H1 (cell line): ENCODE results near the gene ZDHHC23. TPM values are rescaled to one million over a fixed set of nuclear protein-coding genes. Genes with fewer than 3 reads are reported as not detected.
A peak's percentile ranks its signal among the peaks of the same experiment; 100 is the strongest.

ENCODE experiments used
- CHD7 ChIP-seq: fragments of 300-600 bp; sonication (generic); IDR thresholded peaks from 2 replicates; pipeline ENCODE4 v1.7.1; 2012; ENCODE audit warnings: low read length, moderate library complexity, mild to moderate bottlenecking, inconsistent platforms; ENCODE audit not compliant: insufficient replicate concordance
- JUN ChIP-seq: IDR thresholded peaks from 2 replicates; pipeline ENCODE4 v1.6.1; 2011; ENCODE audit warnings: low read depth, mild to moderate bottlenecking, improper control_type of control experiment, low read length
- JUND ChIP-seq: IDR thresholded peaks from 2 replicates; pipeline ENCODE4 v1.6.1; 2011; ENCODE audit warnings: mild to moderate bottlenecking, improper control_type of control experiment, low read length
- KDM1A ChIP-seq: fragments of 200-600, 300-600 bp; sonication (generic); IDR thresholded peaks from 2 replicates; pipeline ENCODE4 v1.7.1; 2016; ENCODE audit warnings: mild to moderate bottlenecking, low read length, borderline replicate concordance
- YY1 ChIP-seq: IDR thresholded peaks from 2 replicates; pipeline ENCODE4 v1.6.1; 2011; ENCODE audit warnings: low read depth, mild to moderate bottlenecking, low read length
- polyA plus RNA-seq, 7 experiments: library from polyadenylated mRNA; depleted of rRNA in 3 of 7; stranded (reverse) in 5 of 7; unstranded in 2 of 7; fragments of >200 nt in 5 of 7; fragments of 200-250 nt in 2 of 7; gene quantifications; 1 replicate in 5 of 7; 2 replicates in 1 of 7; 4 replicates in 1 of 7; pipeline versions ENCODE4 v1.2.1 to v1.2.3, GENCODE V29; 2011 to 2013; ENCODE audit warnings: missing spikeins in 2 of 7, mixed read lengths in 2 of 7
- total RNA-seq: library from RNA; stranded (reverse); fragmentation: NEBNext Ultra II Directional; extraction: Animal tissue kit (Norgen Biotek cat#: 25700); gene quantifications from 2 replicates; pipeline ENCODE4 v1.2.1, GENCODE V29; 2021

The ZDHHC23 gene
- total and polyA plus RNA-seq, 2 of the 8 experiments (the other 6 are each of a cell fraction or from before 2014, with no cell fraction given): 6.2 to 15.7 TPM

GRCh38 chr3:113912552-113913236 lies 35.1 kb upstream of the ZDHHC23 start (continued):
- TF ChIP-seq CHD7 (no peak), JUND (peak; percentile 86), KDM1A (no peak), JUN (0 out of 2 replicates have a peak, but pooled peaks have one; percentile 15), YY1 (peak; percentile 12; the same call in 1 of the 2 replicates)
- TF ChIP-seq, all 59 proteins: peak for 7
